Smooth muscle cell (in vitro differentiated cells): ENCODE results near the gene LSM6. TPM values are rescaled to one million over a fixed set of nuclear protein-coding genes. Genes with fewer than 3 reads are reported as not detected.

ENCODE experiments used
- DNase-seq: peaks from one replicate; lab custom pipeline; 2025; ENCODE audit not compliant: unreplicated experiment; lab: John Stamatoyannopoulos, UW
- H2AFZ ChIP-seq: fragments of 200-600 bp; sonication (generic); 2 replicates; pipeline ENCODE4 v1.6.0; 2016; ENCODE audit warnings: antibody characterized with exemption, low read depth, mild to moderate bottlenecking
- H3F3A ChIP-seq: fragments of 200-600 bp; sonication (generic); 2 replicates; pipeline ENCODE4 v1.6.0; 2017; ENCODE audit warnings: antibody characterized with exemption, low read depth
- H3K27ac ChIP-seq: fragments of 200-600 bp; sonication (generic); 2 replicates; pipeline ENCODE4 v1.5.1; 2016; ENCODE audit warnings: low read depth, mild to moderate bottlenecking
- H3K27me3 ChIP-seq: fragments of 200-600 bp; sonication (generic); 2 replicates; pipeline ENCODE4 v1.6.1; 2016; ENCODE audit warnings: low read depth, mild to moderate bottlenecking
- H3K36me3 ChIP-seq: fragments of 200-600 bp; sonication (generic); 2 replicates; pipeline ENCODE4 v1.5.1; 2016; ENCODE audit warnings: low read depth
- H3K4me1 ChIP-seq: fragments of 200-600 bp; sonication (generic); 2 replicates; pipeline ENCODE4 v1.5.1; 2016; ENCODE audit warnings: low read depth
- H3K4me2 ChIP-seq: fragments of 200-600 bp; sonication (generic); 2 replicates; pipeline ENCODE4 v1.6.0; 2016; ENCODE audit warnings: mild to moderate bottlenecking
- H3K4me3 ChIP-seq: fragments of 200-600 bp; sonication (generic); 2 replicates; pipeline ENCODE4 v1.5.1; 2016; ENCODE audit warnings: mild to moderate bottlenecking
- H3K79me2 ChIP-seq: fragments of 200-600 bp; sonication (generic); 2 replicates; pipeline ENCODE4 v1.6.0; 2016; ENCODE audit warnings: low read depth, mild to moderate bottlenecking
- H3K9ac ChIP-seq: fragments of 200-600 bp; sonication (generic); 2 replicates; pipeline ENCODE4 v1.6.0; 2016; ENCODE audit warnings: low read depth
- H3K9me3 ChIP-seq: fragments of 200-600 bp; sonication (generic); replicated peaks from 2 replicates; pipeline ENCODE4 v1.5.1; 2016; ENCODE audit warnings: low read depth
- H4K20me1 ChIP-seq: fragments of 200-600 bp; sonication (generic); 2 replicates; pipeline ENCODE4 v1.6.0; 2016; ENCODE audit warnings: low read depth
- CTCF ChIP-seq: fragments of 200-600 bp; sonication (generic); IDR thresholded peaks from 2 replicates; pipeline ENCODE4 v1.5.1; 2017; ENCODE audit warnings: borderline replicate concordance, mild to moderate bottlenecking, antibody characterized with exemption; ENCODE audit not compliant: insufficient read depth, poor library complexity, severe bottlenecking
- WGBS: methylation state at CpG from one replicate; pipeline ENCODE4 v1.1.7; 2016; ENCODE audit warnings: low lambda C conversion rate; 5-methylcytosine and 5-hydroxymethylcytosine counted together
- polyA plus RNA-seq: library from polyadenylated mRNA; unstranded; fragments of >200 nt; fragmentation: Nextera tagmentation; extraction: Ambion mirVana; gene quantifications from 2 replicates; pipeline ENCODE4 v1.2.1, GENCODE V29; 2016
- total RNA-seq: library from RNA; depleted of rRNA; stranded (reverse); fragments of >200 nt; gene quantifications from 2 replicates; pipeline ENCODE4 v1.2.3, GENCODE V29; 2014

Gene LSM6
- total and polyA plus RNA-seq, 2 experiments from 2014 or later, result 36.9 to 58.5 TPM

GRCh38 chr4:146158036-146158745 is 17.3 kb upstream of the LSM6 start:
- Histone ChIP-seq H3K36me3 (no peaks in the 10 kb centered on the region), H3K9ac (no peak overlapping the region), H3K9me3 (no peaks in the 10 kb centered on the region)

GRCh38 chr4:146159384-146160058 is 16.0 kb upstream of the LSM6 start:
- TF ChIP-seq CTCF, result no peak
- H3K4me1 ChIP-seq, result no peaks in the 10 kb centered on the region
- H3K9ac ChIP-seq, result no peak overlapping the region
- no peaks in the 10 kb centered on the region for H3K9me3 ChIP-seq
- no peaks in the 10 kb centered on the region for H3K27me3 ChIP-seq
- H3K36me3 ChIP-seq, result no peaks in the 10 kb centered on the region
- H3K4me2 ChIP-seq, result no peak overlapping the region
- no peak for DNase-seq
- no peaks in the 10 kb centered on the region for H3F3A ChIP-seq
- no peak overlapping the region for H3K4me3 ChIP-seq
- no peaks in the 10 kb centered on the region for H3K79me2 ChIP-seq
- no peak overlapping the region for H3K27ac ChIP-seq
- WGBS, result 78% methylated on average over 4 of the region's 4 CpGs
- no peak overlapping the region for H2AFZ ChIP-seq
- no peaks in the 10 kb centered on the region for H4K20me1 ChIP-seq

More at GRCh38 chr4:146158036-146158745, 17.3 kb upstream of the LSM6 start:
- Histone ChIP-seq H3K4me3 (no peak overlapping the region), H2AFZ (no peak overlapping the region), H3K27ac (no peak overlapping the region), H3K79me2 (no peaks in the 10 kb centered on the region), H3K4me1 (no peaks in the 10 kb centered on the region), H3K4me2 (no peak overlapping the region), H3K27me3 (peaks cover 3% of the 10 kb centered on the region), H3F3A (no peaks in the 10 kb centered on the region), H4K20me1 (no peaks in the 10 kb centered on the region)
- no peak for TF ChIP-seq CTCF
- WGBS, result 87% methylated on average over 5 of the region's 5 CpGs
- no peak for DNase-seq

- TF ChIP-seq CTCF, result no peak
- Histone ChIP-seq H3F3A (no peaks in the 10 kb centered on the region), H3K4me3 (no peak overlapping the region), H3K27ac (no peak overlapping the region), H4K20me1 (no peaks in the 10 kb centered on the region), H3K9ac (no peak overlapping the region), H3K4me1 (no peaks in the 10 kb centered on the region), H3K4me2 (no peak overlapping the region), H2AFZ (no peak overlapping the region), H3K9me3 (no peaks in the 10 kb centered on the region), H3K36me3 (no peaks in the 10 kb centered on the region), H3K27me3 (no peaks in the 10 kb centered on the region), H3K79me2 (no peaks in the 10 kb centered on the region)
- no peak for DNase-seq
These were observed 14.3 kb upstream of the LSM6 start for GRCh38 chr4:146161243-146161642.
